KOPT-K1 (cell line): ENCODE measurements around the gene CGNL1.

Experiments
- H3K27ac ChIP-seq: fragments of 200-600 bp; sonication (generic); 2 replicates; pipeline ENCODE4 v1.5.1; 2016; ENCODE audit warnings: antibody characterized with exemption, mild to moderate bottlenecking, low read depth, low read length; ENCODE audit not compliant: poor library complexity, severe bottlenecking
- H3K36me3 ChIP-seq: fragments of 200-600 bp; sonication (generic); 2 replicates; pipeline ENCODE4 v1.5.1; 2017; ENCODE audit warnings: antibody characterized with exemption, mild to moderate bottlenecking, low read length, moderate library complexity; ENCODE audit not compliant: insufficient read depth
- H3K9me3 ChIP-seq: fragments of 200-600 bp; sonication (generic); 2 replicates; pipeline ENCODE4 v1.5.1; 2017; ENCODE audit warnings: antibody characterized with exemption, low read length, mild to moderate bottlenecking; ENCODE audit not compliant: insufficient read depth, poor library complexity, severe bottlenecking

Gene CGNL1

GRCh38 chr15:57495554-57496165, 119.4 kb downstream of the CGNL1 start:
- Histone ChIP-seq H3K36me3 (no peaks in the 10 kb centered on the region), H3K27ac (no peak overlapping the region), H3K9me3 (no peaks in the 10 kb centered on the region)

DNA sequence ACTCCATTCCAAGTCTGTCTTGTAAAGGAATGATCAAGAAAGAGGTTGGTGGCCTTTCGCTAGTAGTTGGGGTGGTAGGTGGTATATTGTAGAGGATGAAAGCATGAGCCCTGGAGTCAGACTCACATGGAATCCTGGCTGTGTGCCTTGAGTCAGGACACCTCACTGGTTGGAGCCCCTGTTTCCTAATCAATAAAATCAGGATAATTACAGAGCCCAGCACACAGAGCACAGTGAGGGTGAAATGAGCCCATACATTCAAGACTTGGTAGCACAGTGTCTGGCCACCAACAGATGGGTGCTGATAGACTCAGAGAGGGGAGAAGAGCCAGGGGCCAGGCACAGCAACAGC, 120.3 kb downstream of the CGNL1 start:
- Histone ChIP-seq H3K27ac (no peak overlapping the region), H3K36me3 (no peaks in the 10 kb centered on the region), H3K9me3 (no peaks in the 10 kb centered on the region)

GRCh38 chr15:57496946-57497869, 120.9 kb downstream of the CGNL1 start:
- no peaks in the 10 kb centered on the region for H3K9me3 ChIP-seq
- H3K27ac ChIP-seq, result no peak overlapping the region
- H3K36me3 ChIP-seq, result no peaks in the 10 kb centered on the region

DNA sequence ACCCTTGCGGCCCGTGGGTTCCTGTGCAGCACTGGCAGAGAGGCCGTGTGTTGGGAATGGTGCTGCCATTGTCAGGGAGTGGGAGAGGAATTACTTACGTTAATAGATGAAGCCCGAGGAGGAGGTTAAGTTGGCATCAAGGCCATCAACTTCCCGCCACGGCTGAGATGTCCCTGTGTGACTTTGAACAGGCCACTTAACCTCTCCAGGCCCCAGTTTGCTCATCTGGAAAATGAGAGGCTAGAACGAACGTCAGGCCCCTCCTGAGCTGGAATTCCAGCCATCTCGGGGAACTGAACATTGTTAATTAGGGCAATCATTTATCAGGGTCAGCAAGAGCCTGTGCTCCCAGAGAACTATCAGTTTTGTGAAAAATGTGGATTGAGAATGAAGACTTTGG, 124.0 kb downstream of the CGNL1 start:
- no peaks in the 10 kb centered on the region for H3K9me3 ChIP-seq
- no peaks in the 10 kb centered on the region for H3K36me3 ChIP-seq
- H3K27ac ChIP-seq, result no peak overlapping the region

- Histone ChIP-seq H3K27ac (no peak overlapping the region), H3K36me3 (no peaks in the 10 kb centered on the region), H3K9me3 (no peaks in the 10 kb centered on the region)
Measured at GRCh38 chr15:57500979-57501576, 124.8 kb downstream of the CGNL1 start.

DNA sequence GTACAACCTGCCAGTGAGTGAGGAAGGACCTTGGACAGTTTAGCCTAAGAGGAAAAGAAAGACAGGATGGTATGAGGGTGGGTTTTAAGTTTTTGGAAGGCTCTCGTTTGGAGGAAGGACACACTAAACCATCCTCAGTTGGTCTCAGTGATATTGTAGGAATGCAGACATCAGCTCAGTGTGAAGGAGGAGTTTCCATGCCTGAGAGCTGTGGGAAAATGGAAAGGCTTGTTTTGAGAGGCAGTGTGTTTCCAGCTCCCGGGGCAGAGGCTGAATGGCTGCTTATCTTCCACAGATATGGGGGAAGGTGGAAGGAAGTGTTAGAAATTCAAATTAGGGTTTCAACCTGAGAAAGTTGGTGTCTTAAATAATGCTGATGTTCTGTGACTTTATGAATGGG, 125.8 kb downstream of the CGNL1 start:
- Histone ChIP-seq H3K27ac (no peak overlapping the region), H3K36me3 (no peaks in the 10 kb centered on the region)

DNA sequence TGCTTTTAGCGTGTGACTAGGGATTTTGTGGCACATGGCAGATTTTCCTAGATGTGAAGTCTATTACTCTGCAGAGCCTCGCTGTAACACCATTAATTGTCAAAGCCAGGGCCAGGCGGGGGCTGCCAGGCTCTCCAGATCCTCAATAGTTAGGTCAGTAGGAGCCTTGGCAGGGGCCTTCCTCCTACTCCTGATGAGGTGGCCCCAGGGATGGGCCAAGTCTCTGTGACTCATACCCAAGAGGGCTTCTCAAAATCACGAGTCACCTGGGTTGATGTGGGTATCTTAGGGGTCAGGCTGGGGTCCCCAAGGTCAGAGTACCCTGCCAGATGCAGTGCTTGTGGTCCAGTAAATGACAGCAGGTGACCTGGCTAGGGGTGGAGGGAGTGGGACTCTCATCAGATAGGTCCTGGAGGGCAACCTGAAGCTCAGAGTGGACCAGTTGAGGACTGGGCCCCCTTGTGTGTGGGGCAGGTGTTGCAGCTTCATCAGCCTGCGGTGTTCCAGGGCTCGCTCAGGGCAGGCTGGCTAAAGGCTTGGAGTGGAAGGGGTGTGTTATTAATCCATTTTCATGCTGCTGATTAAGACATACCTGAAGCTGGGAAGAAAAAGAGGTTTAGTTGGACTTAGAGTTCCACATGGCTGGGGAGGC, 126.9 kb downstream of the CGNL1 start:
- H3K9me3 ChIP-seq, result no peaks in the 10 kb centered on the region
- no peak overlapping the region for H3K27ac ChIP-seq
- H3K36me3 ChIP-seq, result no peaks in the 10 kb centered on the region

More for the DNA sequence above, 125.8 kb downstream of the CGNL1 start:
- no peaks in the 10 kb centered on the region for H3K9me3 ChIP-seq

GRCh38 chr15:57503911-57504598, 127.8 kb downstream of the CGNL1 start:
- Histone ChIP-seq H3K36me3 (no peaks in the 10 kb centered on the region), H3K27ac (no peak overlapping the region), H3K9me3 (no peaks in the 10 kb centered on the region)

DNA sequence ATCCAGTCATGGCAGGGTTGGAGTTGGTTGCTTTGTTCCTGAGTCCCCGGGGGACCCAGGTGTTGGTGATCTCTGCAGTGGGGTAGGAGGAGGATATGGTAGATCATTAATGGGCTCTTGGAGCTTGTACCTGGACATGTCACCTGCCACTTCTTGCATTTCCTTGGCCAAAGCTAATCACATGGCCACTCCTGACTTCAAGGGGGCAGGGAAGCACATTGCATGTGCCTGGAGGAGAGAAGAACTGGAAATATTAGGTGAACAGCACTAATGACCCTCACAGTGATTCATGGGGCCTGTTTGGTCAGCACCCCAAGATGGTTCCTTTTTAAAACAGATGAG, 128.3 kb downstream of the CGNL1 start:
- no peaks in the 10 kb centered on the region for H3K36me3 ChIP-seq
- no peaks in the 10 kb centered on the region for H3K9me3 ChIP-seq
- no peak overlapping the region for H3K27ac ChIP-seq

DNA sequence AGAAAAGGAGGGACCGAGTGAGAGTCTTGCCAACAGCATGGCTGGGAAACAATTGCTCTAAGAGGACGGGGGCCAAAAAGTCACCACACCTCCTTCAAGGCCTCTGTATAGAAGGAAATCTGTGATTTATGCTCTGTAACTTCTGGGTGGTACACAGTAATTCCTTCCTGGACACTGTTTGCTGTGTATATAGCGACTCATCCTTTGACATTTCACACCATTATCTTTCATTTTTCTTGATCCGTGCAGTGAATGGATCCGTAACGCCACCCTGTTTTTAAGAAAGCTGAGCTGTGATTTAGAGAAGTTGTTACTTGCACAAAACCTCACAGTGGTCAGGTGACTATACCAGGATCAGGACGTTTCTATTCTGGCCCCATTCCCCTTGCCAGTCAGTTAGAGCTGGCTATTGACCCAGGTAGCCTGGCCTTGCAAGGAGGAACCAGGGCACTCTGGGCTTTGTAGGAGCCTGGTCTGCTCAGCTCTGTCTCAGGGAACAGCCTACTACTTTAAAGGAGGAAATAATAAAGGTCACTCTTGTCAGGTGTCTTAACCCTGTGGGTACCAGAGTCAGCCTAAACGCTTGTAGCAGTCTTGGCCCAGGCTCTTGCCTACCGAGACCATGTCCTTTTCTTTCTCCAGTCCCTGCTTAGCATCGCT, 128.9 kb downstream of the CGNL1 start:
- no peaks in the 10 kb centered on the region for H3K36me3 ChIP-seq
- no peaks in the 10 kb centered on the region for H3K9me3 ChIP-seq
- no peak overlapping the region for H3K27ac ChIP-seq

- H3K9me3 ChIP-seq, result no peaks in the 10 kb centered on the region
- no peaks in the 10 kb centered on the region for H3K36me3 ChIP-seq
- H3K27ac ChIP-seq, result no peak overlapping the region
Measured at GRCh38 chr15:57505949-57506391, 129.7 kb downstream of the CGNL1 start.

- no peaks in the 10 kb centered on the region for H3K9me3 ChIP-seq
- H3K36me3 ChIP-seq, result no peaks in the 10 kb centered on the region
- H3K27ac ChIP-seq, result no peak overlapping the region
Measured at GRCh38 chr15:57506422-57506821, 130.1 kb downstream of the CGNL1 start.

GRCh38 chr15:57507111-57507510, 130.8 kb downstream of the CGNL1 start:
- Histone ChIP-seq H3K9me3 (no peaks in the 10 kb centered on the region), H3K27ac (no peak overlapping the region), H3K36me3 (no peaks in the 10 kb centered on the region)

GRCh38 chr15:57509126-57509525, 132.8 kb downstream of the CGNL1 start:
- no peaks in the 10 kb centered on the region for H3K9me3 ChIP-seq
- H3K36me3 ChIP-seq, result no peaks in the 10 kb centered on the region
- no peak overlapping the region for H3K27ac ChIP-seq
